ENCODE measurements around the gene GEMIN4.

GRCh38 chr17:798246-798645 is 46.2 kb upstream of the GEMIN4 start:
- TF ChIP-seq CTCF (IDR thresholded peaks at IDR 0.05) (no peak), POLR2A (IDR thresholded peaks at IDR 0.05) (no peak)
